NCI-H1436 (cell line): ENCODE data around the gene LPA.
"Not testable (repeated sequence)": the region's sequence is repeated elsewhere in the genome, so short reads cannot be mapped to it uniquely, and the experiment has no call there.

Experiments
- DNase-seq: peaks from one replicate; lab custom pipeline; 2025; lab: John Stamatoyannopoulos, UW

Gene LPA

DNA sequence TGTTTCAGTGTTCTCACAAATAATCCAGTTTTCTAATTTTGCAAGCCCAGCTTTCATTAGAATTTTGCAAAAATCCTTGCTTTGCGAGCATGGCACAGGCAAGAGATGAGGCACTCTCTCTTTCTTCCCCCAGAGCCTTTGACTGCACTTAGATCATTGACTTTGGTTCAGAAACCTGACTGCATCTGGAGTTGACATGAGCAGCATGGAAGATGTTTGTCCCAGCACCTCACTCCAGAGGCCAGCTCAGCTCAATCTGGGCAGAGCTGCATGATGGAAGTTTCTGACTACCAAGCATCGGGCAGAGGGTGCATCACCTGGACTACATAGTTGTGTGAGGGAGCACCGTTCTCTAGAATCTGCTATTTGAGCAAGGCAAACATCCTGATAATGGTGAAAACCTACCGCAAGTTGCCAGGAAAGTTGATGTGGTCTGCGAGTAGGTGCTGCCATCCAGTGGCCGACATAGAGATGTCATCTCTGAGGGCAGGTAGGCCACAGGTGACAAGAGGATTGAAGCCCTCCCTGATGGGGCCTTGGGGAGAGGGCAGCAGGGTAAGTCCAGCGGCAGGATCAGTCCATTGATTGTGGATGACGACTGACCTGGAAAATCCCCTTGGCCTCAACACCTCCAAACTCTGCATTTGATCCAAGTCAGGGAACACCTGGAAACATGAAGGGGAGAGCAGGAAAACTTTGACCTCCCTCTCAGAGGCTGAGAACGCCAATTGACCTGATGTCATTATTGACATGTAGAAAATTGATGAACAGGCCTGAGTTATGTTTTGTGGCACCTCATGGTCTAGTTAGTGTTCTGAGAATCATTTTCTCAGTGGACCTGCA lies 3.8 kb upstream of the LPA start:
- DNase-seq = no peak

DNA sequence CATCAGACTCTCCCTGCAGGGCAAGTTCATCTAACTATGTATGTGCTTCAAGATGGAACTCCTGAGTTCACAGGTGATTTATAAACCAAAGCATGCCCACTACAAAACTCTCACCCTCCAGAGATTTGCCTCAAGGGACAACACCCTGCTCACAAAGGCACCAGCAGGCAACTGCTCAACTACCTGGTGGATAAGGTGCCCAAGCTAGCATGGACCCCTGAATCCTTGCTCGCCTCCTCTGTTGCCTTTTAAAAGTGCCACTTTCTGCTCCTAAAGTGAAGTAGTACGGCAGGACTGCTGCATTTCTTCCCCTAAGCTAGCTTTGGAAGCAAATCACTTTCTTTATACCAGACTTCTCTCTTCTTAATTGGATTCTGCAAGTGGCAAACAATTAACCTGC lies 1.2 kb downstream of the LPA start:
- DNase-seq = no peak

DNA sequence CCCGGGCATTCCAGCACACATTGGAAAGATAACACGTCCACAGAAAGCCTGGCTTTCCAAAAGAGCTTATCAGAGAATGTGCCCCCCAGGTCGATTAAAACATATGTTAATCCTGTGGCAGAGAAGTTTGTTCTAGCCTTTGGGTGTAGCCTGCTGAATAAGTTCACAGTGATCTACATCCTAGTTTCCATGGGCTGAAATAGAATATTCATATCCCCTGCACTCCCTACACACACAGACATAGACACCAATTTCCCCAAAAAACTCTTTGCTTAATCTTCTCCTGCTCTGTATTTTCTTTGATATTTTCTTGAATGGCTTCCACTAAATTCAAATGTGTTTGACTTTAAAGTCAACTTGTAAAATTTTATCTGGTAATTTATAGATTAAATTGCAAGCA lies 1.6 kb downstream of the LPA start:
- DNase-seq = no peak

DNA sequence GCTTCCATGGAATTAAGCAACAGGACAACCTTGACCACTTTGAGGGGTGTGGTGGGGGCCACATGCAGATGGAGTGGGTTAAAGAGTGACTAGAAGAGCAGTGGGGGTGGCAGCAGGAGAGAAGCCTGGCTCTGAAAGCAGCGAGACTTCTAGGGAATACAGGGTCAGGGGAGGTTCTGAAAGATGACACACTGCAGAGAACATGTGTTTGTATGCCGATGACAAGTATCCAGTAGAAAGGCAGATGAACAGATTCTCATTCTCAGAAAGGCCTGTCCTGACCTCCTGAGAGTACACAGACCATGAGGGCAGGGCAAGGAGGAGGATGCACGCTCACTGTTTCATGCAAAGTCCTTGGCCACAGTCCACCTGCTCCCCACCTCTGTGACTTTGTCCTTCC lies 2.9 kb downstream of the LPA start:
- no peak for DNase-seq

DNA sequence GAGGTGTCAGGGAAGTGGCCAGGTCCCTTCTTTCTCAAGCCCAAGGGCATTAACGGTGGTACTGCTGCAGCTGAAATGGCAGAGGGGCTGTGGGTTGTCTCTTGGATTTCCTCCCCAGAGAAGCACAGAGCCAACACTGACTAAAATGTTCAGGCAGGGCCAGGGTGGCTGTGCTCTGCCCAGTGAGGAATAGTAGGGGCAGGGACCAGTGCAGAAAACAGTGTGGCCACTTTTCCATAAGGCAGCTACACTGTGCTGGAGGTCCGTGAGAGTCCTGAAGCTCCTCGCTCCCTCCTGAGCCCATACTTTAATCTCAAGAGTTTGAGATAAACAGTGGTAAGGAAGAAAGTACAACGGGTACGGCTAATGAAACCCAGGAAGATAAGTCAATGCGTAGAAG lies 4.5 kb downstream of the LPA start:
- no peak for DNase-seq

DNA sequence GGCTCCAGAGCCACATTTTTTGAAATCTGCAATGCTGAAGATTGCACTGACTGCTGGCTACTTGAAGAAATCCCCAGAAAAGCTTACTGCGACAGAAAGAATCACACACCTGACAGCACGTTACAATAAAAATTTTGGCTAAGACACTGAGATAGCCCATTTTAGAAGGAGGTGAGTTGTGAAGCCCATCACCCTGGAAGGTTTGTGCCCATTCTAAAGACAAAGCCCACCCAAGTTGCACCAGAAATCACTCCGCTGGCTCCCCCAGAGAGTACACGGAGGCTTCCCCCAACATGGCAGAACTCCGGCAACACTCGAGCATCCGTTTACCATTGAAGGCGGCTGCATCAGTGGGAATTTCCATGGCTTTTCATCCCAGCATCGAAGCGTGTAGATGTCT lies 29.4 kb downstream of the LPA start:
- DNase-seq = no peak

DNA sequence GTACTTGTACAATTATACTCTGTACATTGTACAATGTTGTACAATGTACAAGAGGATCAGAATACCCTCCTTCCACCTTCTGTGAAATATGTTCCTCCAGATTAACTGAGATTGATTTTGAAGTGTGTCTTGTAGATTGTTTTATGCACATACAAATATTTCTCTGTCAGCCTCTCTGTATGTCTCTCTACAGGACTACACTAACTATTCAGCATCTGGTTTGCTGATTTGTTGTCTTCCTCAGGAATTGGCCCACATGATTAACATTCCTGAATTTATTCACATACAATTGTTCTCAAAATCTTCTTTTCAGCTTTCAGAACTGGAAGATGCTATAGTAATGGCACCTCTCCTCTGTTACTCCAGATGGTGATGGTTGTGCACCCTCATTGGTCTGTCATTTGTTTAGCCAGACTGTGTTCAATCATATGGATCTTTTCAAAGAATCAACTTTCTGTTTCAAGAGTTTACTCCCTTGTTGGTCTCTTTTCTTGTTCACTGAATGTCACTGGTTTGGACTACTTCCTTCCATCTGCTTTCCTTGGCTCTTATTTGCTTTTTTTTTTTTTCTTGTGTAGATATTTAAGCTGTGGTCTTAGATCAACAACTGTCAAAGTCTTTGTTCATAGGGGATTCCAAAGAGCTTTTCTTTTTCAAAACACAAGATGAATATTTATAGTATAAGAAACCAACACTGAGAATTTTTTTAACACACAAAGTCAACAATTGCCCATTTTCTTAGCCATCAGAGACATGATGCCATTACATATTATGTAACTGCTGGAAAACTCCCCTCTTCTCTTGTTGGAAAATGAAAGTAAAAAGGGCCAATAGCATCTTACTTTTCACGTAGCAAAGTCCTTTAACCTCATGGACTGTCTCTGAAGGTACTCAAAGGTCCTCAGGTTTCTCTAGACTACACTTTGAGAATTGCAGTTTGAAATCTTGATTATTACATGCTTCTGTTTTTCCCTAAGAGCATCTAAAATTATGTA lies 67.9 kb downstream of the LPA start:
- no peak for DNase-seq

DNA sequence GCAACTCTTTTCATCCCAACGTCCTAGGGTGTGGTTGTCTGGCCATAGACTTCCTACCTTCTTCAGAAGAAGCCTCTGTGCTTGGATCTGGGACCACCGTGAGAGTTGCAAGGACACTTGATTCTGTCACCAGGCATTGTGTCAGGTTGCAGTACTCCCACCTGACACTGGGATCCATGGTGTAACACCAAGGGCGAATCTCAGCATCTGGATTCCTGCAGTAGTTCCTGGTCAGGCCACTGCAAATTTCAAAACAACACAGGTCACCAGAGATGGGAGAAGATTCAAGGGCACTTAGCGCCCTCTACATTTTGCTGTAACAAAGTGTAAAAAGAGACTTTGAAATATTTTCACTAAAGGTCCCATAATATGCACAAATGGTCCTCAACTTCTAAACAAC lies 68.8 kb downstream of the LPA start:
- not testable (repeated sequence) for DNase-seq

DNA sequence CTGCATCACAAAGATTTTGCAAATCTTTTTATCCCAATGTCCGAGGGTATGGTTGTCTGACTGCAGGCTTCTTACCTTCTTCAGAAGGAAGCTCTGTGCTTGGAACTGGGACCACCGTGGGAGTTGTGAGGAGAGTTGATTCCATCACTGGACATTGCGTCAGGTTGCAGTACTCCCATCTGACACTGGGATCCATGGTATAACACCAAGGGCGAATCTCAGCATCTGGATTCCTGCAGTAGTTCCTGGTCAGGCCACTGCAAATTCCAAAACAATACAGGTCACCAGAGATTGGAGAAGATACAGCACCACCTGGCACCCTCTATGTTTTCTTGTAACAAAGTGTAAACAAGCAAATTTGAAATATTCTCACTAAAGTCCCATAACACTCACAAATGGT lies 77.7 kb downstream of the LPA start:
- DNase-seq = no peak

DNA sequence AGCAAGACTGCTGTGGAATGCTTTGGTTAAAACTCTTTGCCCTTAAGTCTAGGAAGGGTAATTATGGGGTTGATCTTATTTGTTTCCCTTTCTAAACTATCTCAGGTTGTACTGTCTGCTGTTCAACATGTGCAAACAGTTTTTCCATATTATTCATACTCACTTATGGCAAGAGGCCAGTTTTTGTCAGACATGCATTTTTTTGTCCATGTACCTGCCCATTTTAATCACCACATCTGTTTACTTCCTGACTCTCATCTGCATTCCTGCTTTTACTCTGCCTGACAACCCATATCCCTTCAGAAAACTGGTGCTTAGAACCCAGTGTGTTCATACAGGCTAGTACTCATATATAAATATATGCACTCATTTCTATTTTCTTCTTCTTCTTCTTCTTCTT lies 80.3 kb downstream of the LPA start:
- DNase-seq = no peak

DNA sequence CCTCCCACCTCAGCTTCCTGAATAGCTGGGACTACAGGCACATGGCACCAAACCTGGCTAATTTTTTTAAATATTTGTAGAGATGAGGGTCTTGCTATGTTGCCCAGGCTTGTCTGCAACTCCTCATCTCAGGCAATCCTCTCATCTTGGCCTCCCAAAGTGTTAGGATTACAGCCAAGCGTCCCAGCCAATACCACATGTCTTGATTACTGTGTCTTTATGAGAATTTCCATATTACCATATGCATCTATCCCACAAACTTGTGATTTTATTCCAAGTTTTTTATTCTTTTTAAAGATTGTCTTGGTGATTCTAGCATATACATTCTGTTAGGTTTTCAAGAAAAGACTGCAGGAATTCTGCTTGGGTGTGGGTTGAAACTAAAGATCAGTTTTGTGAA lies 82.7 kb downstream of the LPA start:
- DNase-seq = no peak

DNA sequence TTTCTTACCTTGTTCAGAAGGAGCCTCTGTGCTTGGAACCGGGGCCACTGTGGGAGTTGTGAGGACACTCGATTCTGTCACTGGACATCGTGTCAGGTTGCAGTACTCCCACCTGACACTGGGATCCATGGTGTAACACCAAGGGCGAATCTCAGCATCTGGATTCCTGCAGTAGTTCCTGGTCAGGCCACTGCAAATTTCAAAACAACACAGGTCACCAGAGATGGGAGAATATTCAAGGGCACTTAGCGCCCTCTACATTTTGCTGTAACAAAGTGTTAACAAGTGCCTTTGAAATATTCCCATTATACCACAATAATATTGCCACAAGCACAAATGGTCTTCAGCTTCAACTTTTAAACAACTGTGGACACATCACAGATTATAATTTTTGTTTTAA lies 85.6 kb downstream of the LPA start:
- not testable (repeated sequence) for DNase-seq

DNA sequence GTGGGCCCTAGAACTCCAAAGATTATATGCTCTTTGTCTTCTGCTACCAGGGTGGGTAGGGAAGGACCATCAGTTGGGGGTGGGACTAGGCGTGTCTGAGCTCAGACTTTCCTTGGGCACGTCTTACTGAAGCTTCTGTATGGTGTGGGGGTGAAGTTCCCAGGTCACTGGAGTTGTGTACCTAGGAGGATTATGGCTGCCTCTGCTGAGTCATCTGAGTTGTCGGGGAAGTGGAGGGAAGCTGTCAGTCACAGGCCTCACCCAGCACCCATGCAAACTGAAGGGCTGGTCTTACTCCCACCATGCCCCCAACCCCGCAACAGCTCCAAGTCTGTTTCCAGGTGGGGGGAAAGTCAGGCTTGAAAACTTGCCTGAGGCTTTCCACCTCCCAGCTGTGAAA lies 90.1 kb downstream of the LPA start:
- no peak for DNase-seq

DNA sequence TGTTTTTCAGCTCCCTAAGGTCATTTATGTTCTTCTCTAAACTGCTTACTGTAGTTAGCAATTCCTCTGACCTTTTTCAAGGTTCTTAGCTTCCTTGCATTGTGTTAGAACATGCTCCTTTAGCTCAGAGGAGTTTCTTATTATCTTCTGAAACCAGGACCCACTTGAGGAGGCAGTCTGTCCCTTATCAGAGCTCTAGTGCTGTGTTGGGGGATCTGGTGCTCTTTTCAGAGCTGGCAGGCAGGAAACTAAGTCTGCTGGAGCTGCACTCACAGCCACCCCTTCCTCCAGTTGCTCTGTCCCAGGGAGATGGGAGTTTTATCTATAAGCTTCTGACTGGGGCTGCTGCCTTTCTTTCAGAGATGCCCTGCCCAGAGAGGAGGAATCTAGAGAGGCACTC lies 92.9 kb downstream of the LPA start:
- not testable (repeated sequence) for DNase-seq

DNA sequence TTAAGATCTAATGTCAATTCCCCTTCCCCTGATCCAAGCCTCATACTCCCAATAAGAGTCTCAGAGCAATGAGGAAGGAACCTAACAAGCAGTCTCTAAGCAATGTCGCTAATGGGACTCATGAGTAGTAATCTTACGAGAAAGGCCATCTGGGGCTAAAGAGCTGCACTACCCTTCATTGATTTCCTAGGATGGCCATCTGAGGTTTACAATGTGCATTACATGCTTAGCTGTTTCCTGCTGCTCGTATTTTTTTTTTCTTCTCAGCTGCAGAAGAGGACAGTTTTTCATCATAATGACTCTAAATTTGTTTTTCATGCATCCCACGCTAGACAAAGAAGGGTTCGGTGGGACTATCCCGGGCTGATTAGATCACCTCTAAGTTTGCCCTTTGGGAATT lies 119.3 kb downstream of the LPA start:
- no peak for DNase-seq

DNA sequence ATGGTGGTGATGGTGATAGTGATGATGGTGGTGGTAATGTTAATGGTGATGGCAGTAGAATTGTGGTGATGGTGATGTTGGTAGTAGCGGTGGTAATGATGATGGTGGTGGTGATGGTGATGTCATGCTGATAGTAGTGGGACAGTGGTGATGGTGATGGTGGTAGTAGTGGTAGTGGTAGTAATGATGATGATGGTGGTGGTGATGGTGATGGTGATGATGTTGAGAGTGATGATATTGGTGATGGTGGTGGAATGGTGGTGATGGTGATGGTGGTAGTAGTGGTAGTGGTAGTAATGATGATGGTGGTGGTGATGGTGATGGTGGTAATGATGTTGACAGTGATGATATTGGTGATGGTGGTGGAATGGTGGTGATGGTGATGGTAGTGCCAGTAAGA lies 128.8 kb downstream of the LPA start:
- DNase-seq = no peak

DNA sequence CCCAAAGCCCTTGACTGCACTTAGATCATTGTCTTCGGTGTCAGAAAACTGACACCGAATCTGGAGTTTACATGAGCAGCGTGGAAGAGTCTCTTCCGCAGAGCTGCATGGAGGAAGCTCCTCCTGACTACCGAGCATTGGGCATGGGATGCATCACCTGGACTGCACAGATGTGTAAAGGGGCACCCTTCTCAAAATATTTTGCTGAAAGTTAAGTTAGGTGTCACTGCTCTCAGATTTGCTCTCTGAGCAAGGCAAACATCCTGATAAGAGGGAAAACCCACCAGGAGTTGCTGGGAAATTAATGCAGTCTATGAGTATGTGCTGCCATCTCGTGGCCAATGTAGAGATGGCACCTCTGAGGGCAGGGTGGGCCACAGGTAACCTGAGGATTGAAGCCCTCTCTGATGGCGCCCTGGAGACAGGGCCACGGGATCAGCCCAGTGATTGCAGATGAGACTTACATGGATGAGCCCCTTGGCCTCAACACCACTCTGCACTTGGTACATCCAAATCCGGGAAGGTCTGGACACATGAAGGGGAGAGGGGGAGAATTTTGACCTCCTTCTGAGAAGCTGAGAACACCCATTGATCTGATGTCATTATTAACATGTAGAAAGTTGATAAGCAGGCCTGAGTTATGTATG lies 129.9 kb downstream of the LPA start:
- DNase-seq = peak; percentile 8

DNA sequence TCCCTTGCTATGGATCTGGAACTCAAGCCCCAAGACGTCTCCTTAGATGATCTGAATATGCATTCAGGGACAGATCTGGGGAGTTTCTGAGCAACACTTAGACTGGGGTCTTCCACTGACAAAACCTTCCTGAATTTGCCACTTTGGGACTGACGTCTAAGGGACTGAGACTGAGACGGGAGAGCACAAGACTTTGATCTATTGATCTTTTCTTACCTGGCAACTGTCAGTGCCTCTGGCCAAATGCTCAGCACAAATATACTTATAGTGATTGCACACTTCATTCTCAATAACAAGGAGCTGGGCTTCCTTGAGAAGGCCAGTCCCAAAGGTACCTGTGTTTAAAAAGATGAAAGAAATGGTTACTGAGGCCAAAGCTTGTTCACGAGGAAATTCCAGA lies 131.8 kb downstream of the LPA start:
- no peak for DNase-seq

DNA sequence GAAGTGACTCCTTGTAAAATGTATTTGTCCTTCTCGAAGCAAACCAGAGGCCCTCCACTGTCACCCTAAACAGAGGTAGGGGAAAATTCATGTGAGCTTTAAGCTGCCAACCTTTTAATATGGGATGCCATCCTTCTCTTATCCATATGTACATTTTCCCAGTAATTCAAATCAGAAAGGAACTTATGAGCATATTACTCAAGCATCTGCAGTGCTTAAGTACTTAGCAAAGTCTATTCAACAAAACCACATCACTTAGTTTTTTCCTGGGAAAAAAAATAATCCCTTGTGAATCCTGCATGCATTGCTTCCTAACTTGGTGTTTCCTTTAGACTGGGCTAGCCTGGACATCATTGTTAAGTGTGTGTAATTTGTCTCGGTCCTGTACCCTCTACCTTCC lies 132.2 kb downstream of the LPA start:
- DNase-seq = no peak

DNA sequence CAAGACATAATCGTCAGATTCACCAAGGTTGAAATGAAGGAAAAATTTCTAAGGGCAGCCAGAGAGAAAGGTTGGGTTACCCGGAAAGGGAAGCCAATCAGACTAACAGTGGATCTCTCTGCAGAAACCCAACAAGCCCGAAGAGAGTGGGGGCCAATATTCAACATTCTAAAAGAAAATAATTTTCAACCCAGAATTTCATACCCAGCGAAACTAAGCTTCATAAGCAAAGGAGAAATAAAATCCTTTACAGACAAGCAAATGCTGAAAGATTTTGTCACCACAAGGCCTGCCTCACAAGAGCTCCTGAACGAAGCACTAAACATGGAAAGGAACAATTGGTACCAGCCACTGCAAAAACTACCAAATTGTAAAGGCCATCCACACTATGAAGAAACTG lies 134.6 kb downstream of the LPA start:
- not testable (repeated sequence) for DNase-seq

DNA sequence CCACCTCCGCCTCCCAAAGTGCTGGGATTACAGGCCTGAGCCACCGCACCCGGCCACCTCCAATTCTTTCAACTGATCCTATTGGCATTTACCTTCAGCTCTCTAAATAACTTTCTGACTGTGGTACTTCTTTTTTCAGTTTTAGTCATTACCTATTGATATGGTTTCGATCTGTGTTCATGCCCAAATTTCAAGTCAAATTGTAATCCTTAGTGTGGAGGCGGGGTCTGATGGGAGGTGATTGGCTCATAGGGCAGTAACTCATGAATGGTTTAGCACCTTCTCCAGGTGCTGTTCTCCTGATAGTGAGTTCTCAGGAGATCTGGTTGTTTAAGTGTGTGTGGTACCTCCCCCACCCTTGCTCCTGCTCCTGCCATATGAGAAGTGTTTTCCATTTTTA lies 140.9 kb downstream of the LPA start:
- DNase-seq = no peak

DNA sequence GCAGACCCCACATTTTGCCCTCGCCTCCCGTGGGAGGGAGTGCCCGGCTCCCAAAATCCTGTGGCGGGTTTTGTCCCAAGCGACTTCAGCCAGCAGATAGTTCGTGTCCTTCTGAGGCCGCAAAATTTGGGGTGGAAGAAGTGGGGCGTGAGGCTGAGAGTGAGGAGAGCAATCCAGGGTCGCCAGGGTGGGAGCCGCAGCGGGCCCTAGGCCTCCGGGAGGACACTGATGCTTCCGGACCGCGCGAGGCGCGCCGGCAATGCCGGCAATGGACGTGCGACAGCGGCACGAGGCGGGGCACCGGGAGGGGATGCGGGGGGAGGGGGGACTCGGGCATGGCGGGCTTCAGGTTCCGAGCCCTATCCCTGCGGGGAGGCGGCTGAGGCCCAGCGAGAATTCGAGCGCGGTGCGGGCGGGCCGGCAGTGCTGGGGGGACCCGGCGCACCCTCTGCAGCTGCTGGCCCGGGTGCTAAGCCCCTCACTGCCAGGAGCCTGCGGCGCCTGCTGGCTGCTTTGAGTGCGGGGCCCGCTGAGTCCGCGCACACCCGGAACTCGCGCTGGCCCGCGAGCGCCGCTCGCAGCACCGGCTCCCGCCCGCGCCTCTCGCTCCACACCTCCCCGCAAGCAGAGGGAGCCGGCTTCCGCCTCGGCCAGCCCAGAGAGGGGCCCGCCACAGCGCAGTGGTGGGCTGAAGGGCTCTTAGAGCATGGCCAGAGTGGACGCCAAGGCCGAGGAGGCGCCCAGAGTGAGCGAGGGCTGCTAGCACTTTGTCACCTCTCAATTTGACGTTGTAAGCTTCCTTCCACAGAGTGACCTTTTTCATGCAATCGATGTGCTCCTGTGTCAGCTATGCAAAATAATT lies 143.8 kb downstream of the LPA start:
- DNase-seq = peak; percentile 27
